Coronary artery (tissue), 2 donors: ENCODE measurements around the gene UNC50.

ENCODE experiments used
- DNase-seq: peaks from one replicate; pipeline ENCODE4 v3.0.0-alpha.2; 2017; ENCODE audit warnings: low spot score
- H3K27ac ChIP-seq, 2 donors: fragments of 200-600 bp; sonication (generic); one replicate each; pipeline ENCODE4 v1.5.1; 2016 to 2019
- H3K4me3 ChIP-seq: fragments of 200-600 bp; sonication (generic); 2 replicates; pipeline ENCODE4 v1.5.1; 2016; ENCODE audit warnings: mild to moderate bottlenecking, moderate library complexity
- TF ChIP-seq, protein P1 (sequence below): fragments of 200-600 bp; sonication (generic); IDR thresholded peaks from one replicate; pipeline ENCODE4 v1.5.1; 2019; ENCODE audit warnings: antibody characterized with exemption

UNC50 gene

GRCh38 chr2:98563394-98563793 is 45.0 kb upstream of the UNC50 start:
- H3K27ac ChIP-seq, result peak overlapping the region; percentile 82 to 91
- no peak for DNase-seq
- no peak overlapping the region for H3K4me3 ChIP-seq
- TF ChIP-seq, protein P1, sequence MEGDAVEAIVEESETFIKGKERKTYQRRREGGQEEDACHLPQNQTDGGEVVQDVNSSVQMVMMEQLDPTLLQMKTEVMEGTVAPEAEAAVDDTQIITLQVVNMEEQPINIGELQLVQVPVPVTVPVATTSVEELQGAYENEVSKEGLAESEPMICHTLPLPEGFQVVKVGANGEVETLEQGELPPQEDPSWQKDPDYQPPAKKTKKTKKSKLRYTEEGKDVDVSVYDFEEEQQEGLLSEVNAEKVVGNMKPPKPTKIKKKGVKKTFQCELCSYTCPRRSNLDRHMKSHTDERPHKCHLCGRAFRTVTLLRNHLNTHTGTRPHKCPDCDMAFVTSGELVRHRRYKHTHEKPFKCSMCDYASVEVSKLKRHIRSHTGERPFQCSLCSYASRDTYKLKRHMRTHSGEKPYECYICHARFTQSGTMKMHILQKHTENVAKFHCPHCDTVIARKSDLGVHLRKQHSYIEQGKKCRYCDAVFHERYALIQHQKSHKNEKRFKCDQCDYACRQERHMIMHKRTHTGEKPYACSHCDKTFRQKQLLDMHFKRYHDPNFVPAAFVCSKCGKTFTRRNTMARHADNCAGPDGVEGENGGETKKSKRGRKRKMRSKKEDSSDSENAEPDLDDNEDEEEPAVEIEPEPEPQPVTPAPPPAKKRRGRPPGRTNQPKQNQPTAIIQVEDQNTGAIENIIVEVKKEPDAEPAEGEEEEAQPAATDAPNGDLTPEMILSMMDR, result no peak

DNA sequence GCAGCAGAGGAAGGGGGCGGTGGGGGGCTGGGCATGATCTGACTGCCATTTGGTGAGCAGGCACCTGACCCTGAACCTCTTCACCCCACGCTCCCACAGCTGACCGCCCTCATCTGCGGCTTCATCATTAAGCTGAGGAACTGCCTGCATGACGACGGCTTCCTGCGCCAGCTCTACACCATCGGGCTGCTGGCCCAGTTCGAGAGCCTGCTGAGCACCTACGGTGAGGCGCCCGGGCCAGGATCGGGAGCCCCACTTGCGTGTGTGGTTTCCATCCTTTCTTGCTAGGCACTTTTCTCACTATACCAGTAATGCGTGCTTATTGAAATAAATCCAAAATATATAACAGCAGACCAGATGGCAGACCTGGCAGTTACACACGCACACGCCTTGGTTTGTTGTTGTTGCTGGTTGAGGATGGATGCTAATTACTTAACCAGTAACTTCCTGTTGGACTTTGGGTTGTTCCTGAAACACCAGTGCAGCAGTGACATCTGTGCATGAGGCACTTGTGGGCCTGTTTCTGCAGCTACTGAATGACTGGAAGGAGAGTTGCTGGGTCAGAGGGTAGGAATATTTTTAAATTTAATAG is 43.8 kb upstream of the UNC50 start:
- no peak overlapping the region for H3K27ac ChIP-seq
- TF ChIP-seq, protein P1, result no peak
- no peak for DNase-seq

GRCh38 chr2:98565286-98565860 is 43.0 kb upstream of the UNC50 start:
- no peak overlapping the region for H3K4me3 ChIP-seq
- DNase-seq, result no peak
- no peak overlapping the region for H3K27ac ChIP-seq
- TF ChIP-seq, protein P1, result no peak

More for the DNA sequence above, 43.8 kb upstream of the UNC50 start:
- H3K4me3 ChIP-seq, result no peak overlapping the region

- Histone ChIP-seq H3K4me3 (no peak overlapping the region), H3K27ac (no peak overlapping the region)
- TF ChIP-seq, protein P1, result no peak
- no peak for DNase-seq
Measured at GRCh38 chr2:98565941-98566340, 42.4 kb upstream of the UNC50 start.

DNA sequence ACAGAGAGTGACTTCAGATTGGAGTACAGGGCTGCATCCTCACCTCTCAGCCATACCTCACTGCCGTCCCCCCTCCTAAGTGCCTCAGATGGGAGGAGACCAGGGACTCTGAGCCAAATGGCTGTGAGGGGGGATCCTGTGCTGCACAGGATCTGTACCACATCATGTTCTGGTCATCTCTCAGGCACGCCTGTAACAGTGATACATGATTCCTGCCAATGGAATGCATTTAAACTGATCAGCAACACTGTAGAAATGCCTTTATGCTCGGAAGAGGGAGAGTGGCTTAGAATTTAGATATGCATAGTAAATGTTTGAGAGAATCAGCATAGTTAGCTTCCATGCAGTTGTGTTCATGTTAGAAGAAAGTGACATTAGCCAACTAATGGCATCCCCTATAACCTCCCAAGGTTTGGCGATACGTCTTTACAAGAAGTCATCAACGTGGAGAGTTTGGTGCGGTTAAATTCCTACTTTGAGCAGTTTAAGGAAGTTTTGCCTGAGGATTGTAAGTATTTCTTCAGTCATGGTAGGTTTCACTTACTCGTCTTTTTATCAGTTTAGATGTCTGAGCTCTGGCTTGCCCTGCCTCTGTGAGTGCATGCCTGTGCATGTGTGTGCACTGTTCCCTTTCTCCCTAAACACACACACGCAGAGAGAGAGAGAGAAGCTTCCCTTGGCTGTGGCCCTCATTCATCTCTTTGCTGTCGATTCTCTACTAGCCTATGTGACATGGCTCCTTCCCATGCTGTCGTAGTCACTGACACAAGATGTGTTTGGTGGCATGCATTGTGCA is 40.0 kb upstream of the UNC50 start:
- Histone ChIP-seq H3K27ac (no peak overlapping the region), H3K4me3 (no peak overlapping the region)
- DNase-seq, result no peak
- TF ChIP-seq, protein P1, result no peak

- TF ChIP-seq, protein P1, result peak; percentile 58
- no peak for DNase-seq
- H3K4me3 ChIP-seq, result no peak overlapping the region
- no peak overlapping the region for H3K27ac ChIP-seq
Measured at GRCh38 chr2:98569197-98569793, 39.1 kb upstream of the UNC50 start.
